ENCODE results near the gene GM2A.

The GM2A gene

DNA sequence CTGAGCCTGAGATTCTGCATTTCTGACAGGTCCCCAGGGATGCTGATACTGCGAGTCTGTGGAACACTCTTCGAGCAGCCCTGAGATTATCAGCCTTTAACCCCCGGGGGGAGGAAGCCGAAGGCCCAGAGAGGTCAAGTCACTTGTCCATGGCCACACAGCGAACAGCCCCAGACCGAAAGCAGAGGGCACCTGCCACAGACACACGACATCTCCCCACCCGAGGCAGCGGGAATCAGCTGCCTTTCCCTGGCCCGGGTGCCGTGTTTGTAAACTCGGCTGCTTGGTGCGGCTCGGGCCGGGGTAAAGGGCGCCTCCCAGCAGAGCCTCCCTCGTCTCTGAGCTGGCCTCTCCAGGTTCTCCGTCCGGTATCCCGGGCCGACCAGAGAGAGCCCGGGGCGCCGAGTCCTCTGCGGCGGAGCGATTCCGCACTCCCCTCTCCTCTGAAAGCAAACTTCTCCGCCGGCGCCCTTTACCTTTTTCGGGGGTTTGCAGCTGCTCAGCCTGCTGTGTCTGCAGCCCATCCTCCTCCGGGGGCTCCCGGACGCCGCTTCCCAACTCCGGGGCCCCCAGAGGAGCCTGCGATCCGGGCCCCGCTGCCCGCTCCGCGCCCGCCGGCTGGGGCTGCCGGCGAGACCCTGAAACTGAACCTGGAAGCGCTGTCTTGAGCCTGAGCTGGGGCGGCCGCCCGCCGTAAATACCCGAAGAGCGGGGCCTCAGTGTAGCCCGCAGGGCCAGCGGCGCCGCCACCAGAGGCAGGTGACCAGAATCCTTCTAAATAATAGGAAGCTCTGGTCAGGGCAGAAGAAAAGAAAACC lies 29.3 kb upstream of the GM2A start, which contains the start of gene CCDC69:
Gene CCDC69 (minus strand): TSS at position 646 of the 818 bp plus-strand sequence. CDS start 122 bp downstream, at position 524.
- Histone ChIP-seq H3K9me3 (ENCODE audit: severe bottlenecking) (no peaks in the 10 kb centered on the region), H3K27me3 (ENCODE audit: insufficient read depth, low read depth, severe bottlenecking) (peaks cover 6% of the 10 kb centered on the region), H3K36me3 (no peaks in the 10 kb centered on the region), H3K27ac (no peak within 1 kb of the TSS), H3K4me3 (ENCODE audit: low read depth, low read length) (peak within 1 kb of the TSS; percentile 56)
- TF ChIP-seq, protein P1, sequence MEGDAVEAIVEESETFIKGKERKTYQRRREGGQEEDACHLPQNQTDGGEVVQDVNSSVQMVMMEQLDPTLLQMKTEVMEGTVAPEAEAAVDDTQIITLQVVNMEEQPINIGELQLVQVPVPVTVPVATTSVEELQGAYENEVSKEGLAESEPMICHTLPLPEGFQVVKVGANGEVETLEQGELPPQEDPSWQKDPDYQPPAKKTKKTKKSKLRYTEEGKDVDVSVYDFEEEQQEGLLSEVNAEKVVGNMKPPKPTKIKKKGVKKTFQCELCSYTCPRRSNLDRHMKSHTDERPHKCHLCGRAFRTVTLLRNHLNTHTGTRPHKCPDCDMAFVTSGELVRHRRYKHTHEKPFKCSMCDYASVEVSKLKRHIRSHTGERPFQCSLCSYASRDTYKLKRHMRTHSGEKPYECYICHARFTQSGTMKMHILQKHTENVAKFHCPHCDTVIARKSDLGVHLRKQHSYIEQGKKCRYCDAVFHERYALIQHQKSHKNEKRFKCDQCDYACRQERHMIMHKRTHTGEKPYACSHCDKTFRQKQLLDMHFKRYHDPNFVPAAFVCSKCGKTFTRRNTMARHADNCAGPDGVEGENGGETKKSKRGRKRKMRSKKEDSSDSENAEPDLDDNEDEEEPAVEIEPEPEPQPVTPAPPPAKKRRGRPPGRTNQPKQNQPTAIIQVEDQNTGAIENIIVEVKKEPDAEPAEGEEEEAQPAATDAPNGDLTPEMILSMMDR (IDR thresholded peaks at IDR 0.05; ENCODE audit: low read depth, low read length): 0 out of 2 replicates have a peak, but pooled peaks have one; percentile 15
- peak; percentile 80 for DNase-seq

DNA sequence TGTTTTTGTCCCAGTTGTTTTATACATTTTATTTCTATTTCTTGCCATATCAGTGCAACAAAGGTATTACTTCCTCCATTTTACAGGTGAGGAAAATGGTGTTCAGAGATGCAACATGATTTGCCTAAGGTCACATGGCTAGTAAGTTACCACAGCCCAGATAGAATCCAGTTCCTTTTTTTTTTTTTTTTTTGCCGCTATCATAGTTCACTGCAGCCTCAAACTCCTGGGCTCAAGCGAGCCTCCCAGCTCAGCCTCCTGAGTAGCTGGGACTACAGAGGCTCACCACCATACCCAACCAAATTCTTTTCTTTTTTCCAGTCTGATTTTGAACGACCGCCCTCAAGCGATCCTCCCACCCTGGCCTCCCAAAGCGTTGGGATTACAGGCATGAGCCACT lies 28.6 kb upstream of the GM2A start:
- Histone ChIP-seq H3K4me3 (ENCODE audit: low read depth, low read length) (peak overlapping the region; percentile 56; the same call in 1 of the 2 replicates), H3K27me3 (ENCODE audit: insufficient read depth, low read depth, severe bottlenecking) (peaks cover 6% of the 10 kb centered on the region), H3K36me3 (no peaks in the 10 kb centered on the region), H3K9me3 (ENCODE audit: severe bottlenecking) (no peaks in the 10 kb centered on the region), H3K27ac (no peak overlapping the region)
- TF ChIP-seq, protein P1 (IDR thresholded peaks at IDR 0.05; ENCODE audit: low read depth, low read length): no peak
- no peak for DNase-seq

DNA sequence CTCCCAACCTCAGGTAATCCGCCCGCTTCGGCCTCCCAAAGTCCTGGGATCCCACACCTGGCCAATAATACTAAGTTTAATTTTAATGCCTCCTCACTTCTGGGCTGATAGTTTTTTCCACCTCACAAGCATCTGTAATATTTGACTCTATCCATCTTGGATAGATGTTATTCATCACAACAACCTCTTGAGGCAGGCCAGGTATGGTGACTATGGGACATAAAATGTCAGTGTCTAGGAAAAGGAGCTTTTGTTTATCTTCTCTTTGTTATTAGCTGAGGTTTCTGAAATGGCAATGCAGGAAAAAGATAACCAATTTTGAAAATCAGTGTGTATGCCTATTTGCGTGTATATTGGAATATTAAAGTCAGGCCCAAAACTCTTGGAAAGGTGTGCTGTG lies 27.9 kb upstream of the GM2A start:
- DNase-seq: no peak

DNA sequence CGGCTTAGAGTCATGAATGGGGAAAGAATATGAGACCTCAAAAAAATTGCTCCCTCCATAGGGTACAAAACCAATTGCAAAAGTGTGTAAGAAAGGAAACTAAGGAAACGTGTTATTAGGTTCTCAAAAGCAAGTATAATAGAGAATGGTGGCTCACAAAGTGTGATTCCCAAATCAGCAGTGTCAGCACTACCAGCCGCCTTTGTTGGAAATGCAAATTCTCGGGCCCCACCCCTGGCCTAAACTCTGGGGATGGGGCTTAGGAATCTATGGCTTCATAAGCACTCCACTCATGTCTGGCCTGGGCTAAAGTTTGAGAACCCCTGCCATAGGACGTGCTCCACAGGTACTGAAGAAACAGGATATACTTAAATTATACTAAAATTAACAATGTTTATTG lies 27.5 kb upstream of the GM2A start:
- Histone ChIP-seq H3K36me3 (no peaks in the 10 kb centered on the region), H3K27ac (no peak overlapping the region), H3K9me3 (ENCODE audit: severe bottlenecking) (no peaks in the 10 kb centered on the region), H3K4me3 (ENCODE audit: low read depth, low read length) (no peak overlapping the region), H3K27me3 (ENCODE audit: insufficient read depth, low read depth, severe bottlenecking) (peaks cover 6% of the 10 kb centered on the region)
- TF ChIP-seq, protein P1 (IDR thresholded peaks at IDR 0.05; ENCODE audit: low read depth, low read length): no peak
- DNase-seq: no peak

More for the DNA sequence above, 27.9 kb upstream of the GM2A start:
- peaks cover 6% of the 10 kb centered on the region for H3K27me3 ChIP-seq (ENCODE audit: insufficient read depth, low read depth, severe bottlenecking)
- no peak overlapping the region for H3K4me3 ChIP-seq (ENCODE audit: low read depth, low read length)
- H3K27ac ChIP-seq: no peak overlapping the region
- H3K9me3 ChIP-seq (ENCODE audit: severe bottlenecking): no peaks in the 10 kb centered on the region
- H3K36me3 ChIP-seq: no peaks in the 10 kb centered on the region
- TF ChIP-seq, protein P1 (IDR thresholded peaks at IDR 0.05; ENCODE audit: low read depth, low read length): no peak

DNA sequence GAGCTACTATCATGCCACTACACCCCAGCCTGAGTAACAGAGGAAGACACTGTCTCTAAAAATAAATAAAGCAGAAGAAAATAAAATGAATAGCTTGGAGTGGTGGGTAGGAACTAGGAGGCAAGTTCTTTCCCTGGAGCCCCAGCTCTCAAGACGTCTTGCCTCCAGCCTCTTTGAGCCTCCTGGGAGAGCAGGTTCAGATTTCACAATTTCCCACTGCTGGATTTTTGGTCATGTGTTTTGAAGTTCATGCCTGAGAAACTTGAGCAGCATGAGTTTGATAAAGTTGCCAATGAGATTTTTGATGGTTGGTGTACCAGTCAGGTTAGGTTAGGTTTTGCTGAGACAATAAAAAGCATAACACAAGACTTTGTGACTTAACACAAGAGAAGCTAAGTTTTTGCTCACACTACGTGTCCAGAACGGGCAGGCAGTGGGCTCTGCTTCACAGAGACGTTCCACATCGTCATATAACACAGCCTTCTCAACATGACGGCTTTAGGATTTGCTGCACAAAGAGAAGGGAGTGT lies 25.0 kb upstream of the GM2A start:
- peaks cover 6% of the 10 kb centered on the region for H3K27me3 ChIP-seq (ENCODE audit: insufficient read depth, low read depth, severe bottlenecking)
- H3K36me3 ChIP-seq: no peaks in the 10 kb centered on the region
- H3K27ac ChIP-seq: no peak overlapping the region
- no peak overlapping the region for H3K4me3 ChIP-seq (ENCODE audit: low read depth, low read length)
- no peak for DNase-seq
- TF ChIP-seq, protein P1 (IDR thresholded peaks at IDR 0.05; ENCODE audit: low read depth, low read length): no peak
- H3K9me3 ChIP-seq (ENCODE audit: severe bottlenecking): no peaks in the 10 kb centered on the region
